ENCODE results near the gene MAN1C1. TPM values are rescaled to one million over a fixed set of nuclear protein-coding genes. Genes with fewer than 3 reads are reported as not detected.
A peak's percentile ranks its signal among the peaks of the same experiment; 100 is the strongest.
"Not testable (repeated sequence)": the region's sequence is repeated elsewhere in the genome, so short reads cannot be mapped to it uniquely, and the experiment has no call there.

Gene MAN1C1
- total RNA-seq, 2 experiments from 2014 or later, result 28.9 to 31.1 TPM

DNA sequence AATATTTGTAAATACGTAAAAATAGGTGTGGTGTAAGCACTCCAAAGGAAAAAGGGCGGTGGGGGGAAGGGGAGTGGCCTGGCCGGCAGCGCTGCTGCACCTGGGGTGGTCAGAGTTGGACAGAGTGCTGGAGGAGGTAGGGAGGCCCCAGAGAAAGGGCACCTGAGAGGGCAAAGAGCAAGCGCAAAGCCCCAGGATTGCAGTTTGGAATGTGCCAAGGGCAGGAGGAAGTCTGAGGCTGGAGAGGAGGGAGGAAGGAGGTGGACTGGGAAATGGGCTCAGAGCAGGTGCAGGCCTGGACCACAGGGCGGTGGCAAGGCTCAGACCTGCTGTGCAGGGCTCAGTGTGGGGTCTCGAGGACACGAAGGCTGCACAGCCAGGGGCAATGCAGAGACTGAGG, 42.6 kb upstream of the MAN1C1 start:
- H3K4me3 Mint-ChIP-seq, result no peak overlapping the region
- DNase-seq, result no peak
- H3K4me1 Mint-ChIP-seq, result peaks cover 8% of the 10 kb centered on the region
- H3K9me3 Mint-ChIP-seq, result no peaks in the 10 kb centered on the region
- peaks cover under 1% of the 10 kb centered on the region for H3K27me3 Mint-ChIP-seq
- CTCF ChIA-PET, result interaction anchor here (0.6 to 3.7 kb wide), 5 partner anchors 8 to 265 kb away, joined by 4 to 17 read pairs (median 4); no protein-coding TSS in a partner anchor
- POLR2A ChIA-PET, result no interaction called here
- H3K27ac Mint-ChIP-seq, result no peak overlapping the region
- H3K36me3 Mint-ChIP-seq (ENCODE audit: low read depth), result no peaks in the 10 kb centered on the region

DNA sequence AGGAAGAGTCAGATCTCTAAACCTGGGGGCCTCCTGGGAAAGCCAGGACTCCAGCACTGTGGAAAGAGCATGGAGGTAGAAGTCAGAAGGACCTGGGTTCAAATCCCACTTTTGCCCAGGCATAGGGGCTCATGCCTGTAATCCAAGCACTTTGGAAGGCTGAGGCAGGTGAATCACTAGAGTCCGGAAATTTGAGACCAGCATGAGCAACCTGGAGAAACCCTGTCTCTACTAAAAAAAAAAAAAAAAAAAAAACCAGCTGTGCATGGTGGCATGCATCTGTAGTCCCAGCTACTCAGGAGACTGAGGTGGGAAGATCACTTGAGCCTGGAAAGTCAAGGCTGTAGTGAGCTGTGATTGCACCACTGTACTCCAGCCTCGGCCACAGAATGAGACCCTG, 41.4 kb upstream of the MAN1C1 start:
- ChIA-PET CTCF (interaction anchor here (0.7 kb wide), 1 partner anchor 319 kb away, joined by 3 read pairs; no protein-coding TSS in a partner anchor), POLR2A (no interaction called here)
- Mint-ChIP-seq H3K27ac (no peak overlapping the region), H3K27me3 (peaks cover 1% of the 10 kb centered on the region), H3K4me1 (peaks cover 5% of the 10 kb centered on the region), H3K4me3 (no peak overlapping the region), H3K36me3 (ENCODE audit: low read depth) (no peaks in the 10 kb centered on the region), H3K9me3 (no peaks in the 10 kb centered on the region)
- no peak for DNase-seq

DNA sequence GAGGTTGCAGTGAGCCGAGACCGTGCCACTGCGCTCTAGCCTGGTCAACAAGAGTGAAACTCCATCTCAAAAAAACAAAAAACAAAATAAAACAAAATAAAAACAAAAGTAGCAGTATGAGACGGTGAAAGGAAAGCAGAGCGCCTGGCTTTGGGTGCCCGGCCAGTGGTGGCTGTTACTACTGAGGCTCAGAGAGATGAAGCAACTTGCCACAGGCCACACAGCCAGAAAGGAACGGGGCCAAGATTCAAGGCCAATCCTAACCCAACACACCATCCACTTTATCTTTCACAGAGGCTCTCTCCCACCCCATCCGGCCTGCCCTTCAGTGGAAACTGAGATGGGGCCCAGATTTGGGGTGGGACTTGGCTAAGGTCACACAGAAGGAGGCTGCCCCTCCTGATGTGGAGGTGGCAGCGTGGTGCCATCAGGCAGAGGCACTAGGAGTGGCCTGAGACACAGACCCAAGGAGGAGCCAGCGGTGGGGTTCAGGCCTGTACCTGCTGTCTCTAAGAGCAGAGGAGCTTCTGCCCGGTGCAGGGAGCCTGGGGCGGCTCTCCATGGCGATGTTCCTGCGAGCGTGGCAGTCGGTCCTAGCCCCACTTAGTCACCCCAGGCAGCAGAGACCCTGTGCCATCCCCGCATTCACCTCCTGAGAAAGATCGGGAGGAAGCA, 40.0 kb upstream of the MAN1C1 start:
- Mint-ChIP-seq H3K27ac (no peak overlapping the region), H3K9me3 (no peaks in the 10 kb centered on the region), H3K27me3 (peaks cover 1% of the 10 kb centered on the region), H3K4me3 (no peak overlapping the region), H3K36me3 (ENCODE audit: low read depth) (no peaks in the 10 kb centered on the region), H3K4me1 (peaks cover 5% of the 10 kb centered on the region)
- ChIA-PET CTCF (no interaction called here), POLR2A (no interaction called here)
- no peak for DNase-seq

DNA sequence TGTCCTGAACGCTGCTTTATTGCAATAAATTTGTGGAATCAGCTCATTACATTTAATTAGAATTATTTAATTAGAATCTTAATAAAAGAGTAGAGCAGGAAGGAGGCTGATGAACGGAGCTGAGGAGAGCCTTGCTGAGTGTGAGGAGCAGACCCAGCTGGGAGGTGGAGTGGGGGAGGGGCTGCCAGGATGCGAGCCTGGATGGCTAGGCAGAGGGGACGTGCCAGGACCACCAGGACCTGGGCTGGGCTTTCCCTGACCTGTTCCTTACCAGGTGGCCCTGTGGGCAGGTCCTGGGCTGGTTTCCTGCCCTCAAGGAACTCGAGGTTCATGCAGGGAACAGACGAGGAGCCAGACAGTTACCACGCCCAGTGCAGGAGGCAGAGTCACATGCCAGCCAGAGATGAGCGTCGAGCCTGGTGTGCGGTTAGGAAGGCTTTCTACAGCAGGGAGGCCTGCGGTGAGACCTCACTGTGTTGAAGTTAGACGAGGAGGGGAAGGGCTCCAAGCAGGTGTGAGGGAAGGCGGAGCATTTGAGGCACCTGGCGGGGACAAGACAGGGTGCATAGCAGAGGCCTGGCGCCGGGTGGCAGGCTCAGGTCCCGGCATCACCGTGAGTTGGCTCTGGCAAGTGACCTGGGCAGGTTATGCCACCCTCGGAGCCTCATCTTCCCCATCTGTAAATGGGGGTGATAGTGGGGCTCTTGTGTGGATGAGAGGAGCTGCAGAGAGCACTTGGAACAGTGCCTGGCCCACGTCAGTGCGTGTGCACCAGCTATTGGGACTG, 39.3 kb upstream of the MAN1C1 start:
- Mint-ChIP-seq H3K36me3 (ENCODE audit: low read depth) (no peaks in the 10 kb centered on the region), H3K4me1 (peaks cover 3% of the 10 kb centered on the region), H3K27ac (no peak overlapping the region), H3K4me3 (no peak overlapping the region), H3K27me3 (peaks cover 1% of the 10 kb centered on the region), H3K9me3 (no peaks in the 10 kb centered on the region)
- ChIA-PET POLR2A (no interaction called here), CTCF (interaction anchor here (3.8 kb wide), 1 partner anchor 11 kb away, joined by 18 read pairs; no protein-coding TSS in a partner anchor)
- DNase-seq, result no peak

DNA sequence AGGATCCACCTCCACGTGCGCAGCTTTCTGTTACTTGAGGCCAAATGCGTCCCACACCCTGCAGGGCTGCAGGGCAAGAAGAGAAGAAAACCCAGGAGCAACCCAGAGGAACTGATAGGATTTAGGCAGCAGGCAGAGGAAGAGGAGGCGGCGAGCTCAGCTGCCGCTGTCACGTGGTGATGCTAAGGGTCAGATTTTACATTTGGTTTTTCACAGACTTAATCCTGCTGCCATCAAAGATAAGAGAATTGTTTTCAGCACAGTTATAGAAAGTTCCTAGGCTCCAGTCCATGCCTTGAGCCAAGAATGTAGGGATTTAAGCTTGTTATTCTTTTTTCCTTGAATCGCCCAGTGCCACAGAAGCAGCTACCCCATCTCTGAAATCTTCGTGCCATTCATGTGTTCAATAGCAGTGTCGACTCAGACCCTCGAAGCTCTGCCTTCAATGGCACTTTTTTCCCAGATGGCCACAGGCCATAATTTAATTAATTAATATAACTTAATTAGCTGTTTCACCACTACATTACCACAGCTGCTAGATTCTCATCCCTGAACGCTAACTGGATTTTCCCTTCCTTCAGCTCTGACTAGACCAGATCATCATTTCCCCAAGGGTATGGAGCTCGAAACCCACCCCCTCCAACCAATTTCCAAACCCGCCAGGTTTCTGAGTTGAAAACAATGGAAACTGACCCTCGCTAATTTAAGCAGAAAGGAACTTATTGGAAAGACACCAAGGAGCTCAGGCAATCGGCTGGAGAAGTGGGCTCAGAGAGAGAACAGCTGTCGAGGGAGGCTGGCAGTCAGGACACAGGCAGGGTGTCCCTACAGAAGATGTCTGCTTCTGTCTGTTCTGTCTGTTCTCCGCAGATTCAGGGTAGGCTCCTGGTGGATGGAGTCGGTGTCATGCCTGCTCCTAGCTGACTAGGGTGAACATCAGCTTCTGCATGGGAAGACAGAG, 37.0 kb upstream of the MAN1C1 start:
- ChIA-PET POLR2A (no interaction called here), CTCF (interaction anchor here (0.6 to 3.8 kb wide), 4 partner anchors 13 to 231 kb away, joined by 3 to 18 read pairs (median 3); no protein-coding TSS in a partner anchor)
- Mint-ChIP-seq H3K27me3 (peaks cover 5% of the 10 kb centered on the region), H3K4me3 (no peak overlapping the region), H3K9me3 (no peaks in the 10 kb centered on the region), H3K4me1 (no peaks in the 10 kb centered on the region), H3K36me3 (ENCODE audit: low read depth) (no peaks in the 10 kb centered on the region), H3K27ac (no peak overlapping the region)
- no peak for DNase-seq

DNA sequence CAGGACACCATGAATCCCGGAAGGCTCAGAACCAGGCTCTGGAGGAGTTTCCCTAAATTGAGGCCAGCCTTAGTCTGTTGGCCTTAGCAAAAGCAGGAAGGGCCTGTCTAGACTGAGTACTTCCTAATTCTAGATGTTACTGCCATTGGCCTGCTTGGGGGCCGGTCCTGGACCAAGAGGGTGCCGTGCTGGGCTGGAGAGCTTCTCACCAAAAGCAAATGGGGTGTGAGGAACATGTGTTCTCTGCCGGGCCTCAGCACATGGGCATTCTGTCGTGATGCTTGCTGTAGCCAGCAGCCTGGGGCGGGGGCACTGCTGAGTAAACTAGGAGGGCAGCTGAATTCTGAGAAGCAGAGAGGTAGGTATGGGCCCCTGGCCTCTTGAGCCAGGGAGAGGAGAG, 35.7 kb upstream of the MAN1C1 start:
- no peak overlapping the region for H3K27ac Mint-ChIP-seq
- H3K27me3 Mint-ChIP-seq, result peaks cover 5% of the 10 kb centered on the region
- H3K4me3 Mint-ChIP-seq, result no peak overlapping the region
- ChIA-PET POLR2A (no interaction called here), CTCF (interaction anchor here (2.7 to 3.8 kb wide), 2 partner anchors 9 to 14 kb away, joined by 17 to 18 read pairs; no protein-coding TSS in a partner anchor)
- H3K9me3 Mint-ChIP-seq, result no peaks in the 10 kb centered on the region
- H3K4me1 Mint-ChIP-seq, result no peaks in the 10 kb centered on the region
- DNase-seq, result no peak
- H3K36me3 Mint-ChIP-seq (ENCODE audit: low read depth), result no peaks in the 10 kb centered on the region

DNA sequence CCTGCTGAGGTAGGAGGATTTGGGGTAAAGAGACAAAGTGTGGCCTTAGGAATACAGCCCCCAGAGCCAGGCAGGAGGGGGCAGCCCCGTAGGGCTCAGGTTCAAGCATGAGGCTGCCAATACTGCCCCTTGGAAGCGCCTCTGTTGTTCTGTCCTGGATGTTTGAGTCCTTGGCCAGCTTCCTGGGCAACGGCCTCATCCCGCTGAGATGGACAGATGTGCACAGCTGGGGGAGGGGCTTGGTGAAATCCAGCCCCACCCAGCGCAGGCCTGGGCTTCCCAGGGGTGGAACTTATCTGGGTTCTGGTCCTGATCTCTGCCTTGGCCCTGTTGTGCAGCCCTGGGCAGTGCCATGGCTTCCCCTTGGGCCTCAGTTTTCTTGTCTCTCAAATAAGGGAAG, 34.8 kb upstream of the MAN1C1 start:
- POLR2A ChIA-PET, result no interaction called here
- CTCF ChIA-PET, result interaction anchor here (2.7 kb wide), 1 partner anchor 10 kb away, joined by 17 read pairs; no protein-coding TSS in a partner anchor
- H3K36me3 Mint-ChIP-seq (ENCODE audit: low read depth), result no peaks in the 10 kb centered on the region
- peaks cover 5% of the 10 kb centered on the region for H3K27me3 Mint-ChIP-seq
- H3K4me3 Mint-ChIP-seq, result no peak overlapping the region
- H3K9me3 Mint-ChIP-seq, result no peaks in the 10 kb centered on the region
- H3K27ac Mint-ChIP-seq, result no peak overlapping the region
- H3K4me1 Mint-ChIP-seq, result no peaks in the 10 kb centered on the region
- no peak for DNase-seq

DNA sequence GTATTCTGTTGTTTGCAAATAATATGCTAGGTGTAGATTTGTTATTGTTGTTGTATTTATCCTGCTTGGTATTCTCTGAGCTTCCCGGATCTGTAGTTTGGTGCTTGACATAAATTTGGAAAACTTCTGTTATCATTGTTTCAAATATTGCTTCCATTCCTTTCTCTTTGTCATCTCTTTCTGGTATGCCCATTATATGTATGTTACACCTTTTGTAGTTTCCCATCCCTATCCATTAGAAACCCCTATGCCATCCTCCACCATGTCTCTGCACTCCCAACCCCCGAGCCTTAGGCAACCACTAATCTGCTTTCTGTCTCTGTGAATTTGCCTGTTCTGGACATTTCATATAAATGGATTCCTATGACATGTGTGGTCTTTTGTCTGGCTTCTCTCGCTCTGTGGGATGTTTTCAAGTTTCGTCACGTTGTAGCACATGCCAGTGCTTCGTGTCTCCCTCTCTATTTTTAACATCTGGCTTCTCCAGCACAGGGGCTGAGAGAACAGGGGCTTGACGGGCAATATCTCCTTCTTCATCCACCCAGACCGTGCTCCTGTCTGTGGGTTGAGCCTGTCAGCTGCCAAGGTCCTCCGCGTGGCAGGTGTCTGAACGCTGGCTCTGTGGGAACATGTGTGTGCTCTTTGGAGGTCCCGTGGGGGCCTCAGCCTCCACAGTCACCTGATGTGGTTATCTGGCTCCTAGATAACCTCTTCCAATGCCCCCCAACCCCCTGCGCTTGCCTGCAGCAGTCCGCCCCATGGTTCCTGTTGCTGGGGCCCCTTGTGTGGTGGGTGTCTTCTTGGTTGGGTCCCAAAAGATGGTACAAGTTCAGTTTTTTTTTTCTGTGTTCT, 32.8 kb upstream of the MAN1C1 start:
- ChIA-PET POLR2A (interaction anchor here (0.7 kb wide), 1 partner anchor 293 kb away, joined by 6 read pairs; no protein-coding TSS in a partner anchor), CTCF (interaction anchor here (0.8 to 2.7 kb wide), 2 partner anchors 11 to 12 kb away, joined by 3 to 17 read pairs; no protein-coding TSS in a partner anchor)
- H3K27ac Mint-ChIP-seq, result peak overlapping the region; percentile 26
- no peaks in the 10 kb centered on the region for H3K4me1 Mint-ChIP-seq
- DNase-seq, result no peak
- H3K9me3 Mint-ChIP-seq, result no peaks in the 10 kb centered on the region
- no peaks in the 10 kb centered on the region for H3K36me3 Mint-ChIP-seq (ENCODE audit: low read depth)
- H3K4me3 Mint-ChIP-seq, result no peak overlapping the region
- peaks cover 9% of the 10 kb centered on the region for H3K27me3 Mint-ChIP-seq

DNA sequence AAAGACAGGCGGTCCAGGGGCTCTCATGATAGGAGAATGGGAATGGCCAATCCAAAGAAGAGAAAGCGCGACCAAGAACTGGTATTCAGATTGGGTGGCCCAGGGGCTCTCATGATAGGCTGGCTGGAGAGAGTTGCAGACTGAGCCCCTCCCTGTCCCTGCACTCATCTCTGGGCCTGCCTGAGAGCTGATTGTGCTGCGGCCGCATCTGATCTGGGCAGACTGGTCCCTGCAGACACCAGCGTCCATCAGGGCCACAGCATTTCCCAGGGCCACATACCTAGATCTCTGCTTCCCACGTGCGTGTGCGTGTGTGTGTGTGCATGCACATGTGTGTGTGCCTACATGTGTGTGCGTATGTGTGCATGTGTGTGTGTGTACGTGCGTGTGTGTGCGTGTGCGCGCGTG, 30.4 kb upstream of the MAN1C1 start:
- Mint-ChIP-seq H3K27me3 (peaks cover 7% of the 10 kb centered on the region), H3K36me3 (ENCODE audit: low read depth) (no peaks in the 10 kb centered on the region), H3K27ac (no peak overlapping the region), H3K4me3 (no peak overlapping the region), H3K4me1 (peaks cover 4% of the 10 kb centered on the region), H3K9me3 (no peaks in the 10 kb centered on the region)
- ChIA-PET CTCF (no interaction called here), POLR2A (no interaction called here)
- DNase-seq, result no peak

DNA sequence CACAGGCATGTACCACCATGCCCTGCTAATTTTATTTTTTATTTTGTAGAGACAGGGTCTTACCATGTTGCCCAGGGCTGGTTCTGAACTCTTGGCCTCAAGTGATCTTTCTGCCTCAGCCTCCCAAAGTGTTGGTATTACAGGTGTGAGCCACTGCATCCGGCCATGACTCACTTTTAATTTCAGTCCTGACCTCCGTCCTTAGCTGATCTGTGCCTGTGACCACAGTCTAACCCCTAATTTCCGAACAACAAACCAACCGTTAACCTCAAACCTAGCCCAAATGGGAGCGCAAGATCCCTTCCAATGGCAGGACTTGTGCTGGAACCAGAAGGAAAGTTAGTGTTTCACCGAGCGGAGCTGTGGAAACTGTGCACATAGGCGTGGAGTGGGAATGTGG, 29.3 kb upstream of the MAN1C1 start:
- no peak overlapping the region for H3K4me3 Mint-ChIP-seq
- no peaks in the 10 kb centered on the region for H3K36me3 Mint-ChIP-seq (ENCODE audit: low read depth)
- peaks cover 4% of the 10 kb centered on the region for H3K4me1 Mint-ChIP-seq
- H3K27ac Mint-ChIP-seq, result no peak overlapping the region
- CTCF ChIA-PET, result interaction anchor here (0.5 kb wide), 1 partner anchor 531 kb away, joined by 4 read pairs; no protein-coding TSS in a partner anchor
- no peak for DNase-seq
- no peaks in the 10 kb centered on the region for H3K9me3 Mint-ChIP-seq
- POLR2A ChIA-PET, result no interaction called here
- H3K27me3 Mint-ChIP-seq, result peaks cover 7% of the 10 kb centered on the region

DNA sequence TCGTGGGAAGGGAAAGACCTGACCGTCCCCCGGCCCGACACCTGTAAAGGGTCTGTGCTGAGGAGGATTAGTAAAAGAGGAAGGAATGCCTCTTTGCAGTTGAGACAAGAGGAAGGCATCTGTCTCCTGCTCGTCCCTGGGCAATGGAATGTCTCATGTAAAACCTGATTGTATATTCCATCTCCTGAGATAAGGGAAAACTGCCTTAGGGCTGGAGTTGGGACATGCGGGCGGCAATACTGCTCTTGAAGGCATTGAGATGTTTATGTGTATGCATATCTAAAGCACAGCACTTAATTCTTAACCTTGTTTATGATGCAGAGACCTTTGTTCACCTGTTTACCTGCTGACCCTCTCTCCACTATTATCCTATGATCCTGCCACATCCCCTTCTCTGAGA, 28.4 kb upstream of the MAN1C1 start:
- H3K36me3 Mint-ChIP-seq (ENCODE audit: low read depth); CTCF ChIA-PET; POLR2A ChIA-PET: not testable (repeated sequence)

DNA sequence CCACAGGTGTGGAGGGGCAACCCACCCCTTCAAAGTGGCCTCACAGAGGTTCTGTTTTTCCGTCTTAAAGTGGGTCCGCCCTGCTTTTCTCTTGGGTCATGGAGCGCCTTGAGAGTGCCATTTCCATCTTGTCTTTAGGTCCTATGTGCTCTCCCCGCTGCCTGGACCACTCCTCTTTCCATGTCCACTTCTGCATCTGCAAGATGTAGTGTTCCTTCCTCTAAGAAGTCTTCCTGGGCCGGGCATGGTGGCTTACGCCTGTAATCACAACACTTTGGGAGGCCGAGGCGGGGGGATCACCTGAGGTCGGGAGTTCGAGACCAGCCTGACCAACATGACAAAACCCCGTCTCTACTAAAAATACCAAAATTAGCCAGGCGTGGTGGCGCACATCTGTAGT, 27.8 kb upstream of the MAN1C1 start:
- POLR2A ChIA-PET, result not testable (repeated sequence)

More for the DNA sequence above, 28.4 kb upstream of the MAN1C1 start:
- H3K27me3 Mint-ChIP-seq, H3K27ac Mint-ChIP-seq, H3K4me1 Mint-ChIP-seq, DNase-seq, H3K9me3 Mint-ChIP-seq, H3K4me3 Mint-ChIP-seq: not testable (repeated sequence)

More for the DNA sequence above, 27.8 kb upstream of the MAN1C1 start:
- H3K27me3 Mint-ChIP-seq; H3K4me1 Mint-ChIP-seq; H3K27ac Mint-ChIP-seq; H3K36me3 Mint-ChIP-seq (ENCODE audit: low read depth); H3K9me3 Mint-ChIP-seq; DNase-seq; H3K4me3 Mint-ChIP-seq: not testable (repeated sequence)
- CTCF ChIA-PET, result interaction anchor here (1.0 to 1.5 kb wide), 2 partner anchors 10 to 20 kb away, joined by 3 read pairs; no protein-coding TSS in a partner anchor

Data from activated CD4-positive, alpha-beta T cell treated with anti-CD3 and anti-CD28 coated beads, Interleukin-2, amount 10 ng/mL, durations not matched to agents 7 days and 5 days (primary cell).